ENCODE data around the gene ARID1B.

The ARID1B gene

GRCh38 chr6:156735751-156736150, 41.4 kb upstream of the ARID1B start:
- Histone ChIP-seq H4K8ac (ENCODE audit: low read depth, low read length) (no peak overlapping the region), H3K9ac (ENCODE audit: low read length) (no peak overlapping the region), H3K14ac (ENCODE audit: low read length) (no peak overlapping the region), H2BK120ac (ENCODE audit: insufficient read depth, low read length, poor library complexity) (no peak overlapping the region), H3K18ac (ENCODE audit: low read length) (no peak overlapping the region), H4K12ac (ENCODE audit: low read depth, low read length) (no peak overlapping the region), H2BK12ac (ENCODE audit: low read length) (no peak overlapping the region), H2BK5ac (ENCODE audit: low read depth, low read length, poor library complexity) (no peak overlapping the region), H3K23ac (ENCODE audit: low read length) (no peak overlapping the region), H4K91ac (ENCODE audit: low read depth, low read length) (no peak overlapping the region), H3K27ac (ENCODE audit: low read depth, low read length) (no peak overlapping the region), H3K4me1 (ENCODE audit: control insufficient read depth in 1 of 2, insufficient read depth in 2 of 2, low read length in 2 of 2) (no peaks in the 10 kb centered on the region), H3K27me3 (ENCODE audit: insufficient read depth, low read length) (no peaks in the 10 kb centered on the region), H3K4me3 (ENCODE audit: low read depth, low read length) (no peak overlapping the region), H2AFZ (ENCODE audit: insufficient read depth, low read length, poor library complexity) (no peak overlapping the region), H3K9me3 (ENCODE audit: insufficient read depth, low read depth, low read length) (no peaks in the 10 kb centered on the region), H3K79me2 (ENCODE audit: control insufficient read depth, insufficient read depth, low read length, poor library complexity) (no peaks in the 10 kb centered on the region), H3K4ac (ENCODE audit: low read depth, low read length) (no peak overlapping the region), H3K79me1 (ENCODE audit: low read length) (no peaks in the 10 kb centered on the region), H2AK5ac (ENCODE audit: low read length) (no peak overlapping the region), H3K36me3 (ENCODE audit: control insufficient read depth in 1 of 2, insufficient read depth in 2 of 2, low read length in 2 of 2) (no peaks in the 10 kb centered on the region), H3K4me2 (ENCODE audit: low read length) (no peak overlapping the region)
- DNase-seq = no peak
- WGBS (ENCODE audit: extremely low coverage, insufficient coverage, insufficient read length) = no CpG with 5 or more reads among the region's 7 CpGs

GRCh38 chr6:156740604-156741003, 36.6 kb upstream of the ARID1B start:
- Histone ChIP-seq H2BK5ac (ENCODE audit: low read depth, low read length, poor library complexity) (no peak overlapping the region), H3K27ac (ENCODE audit: low read depth, low read length) (no peak overlapping the region)

GRCh38 chr6:156741287-156742073, 35.7 kb upstream of the ARID1B start:
- WGBS (ENCODE audit: extremely low coverage, insufficient coverage, insufficient read length) = no CpG with 5 or more reads among the region's 3 CpGs
- no peak overlapping the region for H3K9ac ChIP-seq (ENCODE audit: low read length)
- no peaks in the 10 kb centered on the region for H3K27me3 ChIP-seq (ENCODE audit: insufficient read depth, low read length)
- H3K79me1 ChIP-seq (ENCODE audit: low read length) = no peaks in the 10 kb centered on the region
- no peak overlapping the region for H4K12ac ChIP-seq (ENCODE audit: low read depth, low read length)
- no peak overlapping the region for H2AFZ ChIP-seq (ENCODE audit: insufficient read depth, low read length, poor library complexity)
- H3K79me2 ChIP-seq (ENCODE audit: control insufficient read depth, insufficient read depth, low read length, poor library complexity) = no peaks in the 10 kb centered on the region
- no peak overlapping the region for H2BK120ac ChIP-seq (ENCODE audit: insufficient read depth, low read length, poor library complexity)
- H4K91ac ChIP-seq (ENCODE audit: low read depth, low read length) = no peak overlapping the region
- H3K27ac ChIP-seq (ENCODE audit: low read depth, low read length) = no peak overlapping the region
- H2BK5ac ChIP-seq (ENCODE audit: low read depth, low read length, poor library complexity) = no peak overlapping the region
- H2BK12ac ChIP-seq (ENCODE audit: low read length) = no peak overlapping the region
- H3K36me3 ChIP-seq (ENCODE audit: control insufficient read depth in 1 of 2, insufficient read depth in 2 of 2, low read length in 2 of 2) = no peaks in the 10 kb centered on the region
- H3K9me3 ChIP-seq (ENCODE audit: insufficient read depth, low read depth, low read length) = peaks cover 3% of the 10 kb centered on the region
- no peak overlapping the region for H4K8ac ChIP-seq (ENCODE audit: low read depth, low read length)
- no peaks in the 10 kb centered on the region for H3K4me1 ChIP-seq (ENCODE audit: control insufficient read depth in 1 of 2, insufficient read depth in 2 of 2, low read length in 2 of 2)
- H3K14ac ChIP-seq (ENCODE audit: low read length) = no peak overlapping the region
- DNase-seq = no peak
- no peak overlapping the region for H2AK5ac ChIP-seq (ENCODE audit: low read length)
- no peak overlapping the region for H3K18ac ChIP-seq (ENCODE audit: low read length)
- H3K23ac ChIP-seq (ENCODE audit: low read length) = no peak overlapping the region
- no peak overlapping the region for H3K4me2 ChIP-seq (ENCODE audit: low read length)
- no peak overlapping the region for H3K4ac ChIP-seq (ENCODE audit: low read depth, low read length)
- no peak overlapping the region for H3K4me3 ChIP-seq (ENCODE audit: low read depth, low read length)

More at GRCh38 chr6:156740604-156741003, 36.6 kb upstream of the ARID1B start:
- H3K4me3 ChIP-seq (ENCODE audit: low read depth, low read length) = no peak overlapping the region
- H3K36me3 ChIP-seq (ENCODE audit: control insufficient read depth in 1 of 2, insufficient read depth in 2 of 2, low read length in 2 of 2) = no peaks in the 10 kb centered on the region
- H3K27me3 ChIP-seq (ENCODE audit: insufficient read depth, low read length) = no peaks in the 10 kb centered on the region
- no peak for DNase-seq
- no peak overlapping the region for H3K9ac ChIP-seq (ENCODE audit: low read length)
- H3K4me2 ChIP-seq (ENCODE audit: low read length) = no peak overlapping the region
- no peak overlapping the region for H2AK5ac ChIP-seq (ENCODE audit: low read length)
- H3K4me1 ChIP-seq (ENCODE audit: control insufficient read depth in 1 of 2, insufficient read depth in 2 of 2, low read length in 2 of 2) = no peaks in the 10 kb centered on the region
- no peak overlapping the region for H3K14ac ChIP-seq (ENCODE audit: low read length)
- no peak overlapping the region for H4K91ac ChIP-seq (ENCODE audit: low read depth, low read length)
- no peak overlapping the region for H2BK120ac ChIP-seq (ENCODE audit: insufficient read depth, low read length, poor library complexity)
- H2AFZ ChIP-seq (ENCODE audit: insufficient read depth, low read length, poor library complexity) = no peak overlapping the region
- no peaks in the 10 kb centered on the region for H3K79me2 ChIP-seq (ENCODE audit: control insufficient read depth, insufficient read depth, low read length, poor library complexity)
- H4K12ac ChIP-seq (ENCODE audit: low read depth, low read length) = no peak overlapping the region
- peaks cover 3% of the 10 kb centered on the region for H3K9me3 ChIP-seq (ENCODE audit: insufficient read depth, low read depth, low read length)
- WGBS (ENCODE audit: extremely low coverage, insufficient coverage, insufficient read length) = no CpG with 5 or more reads among the region's 1 CpG
- H4K8ac ChIP-seq (ENCODE audit: low read depth, low read length) = no peak overlapping the region
- no peaks in the 10 kb centered on the region for H3K79me1 ChIP-seq (ENCODE audit: low read length)
- H3K23ac ChIP-seq (ENCODE audit: low read length) = no peak overlapping the region
- no peak overlapping the region for H3K18ac ChIP-seq (ENCODE audit: low read length)
- H3K4ac ChIP-seq (ENCODE audit: low read depth, low read length) = no peak overlapping the region
- H2BK12ac ChIP-seq (ENCODE audit: low read length) = no peak overlapping the region

GRCh38 chr6:156747715-156748114, 29.5 kb upstream of the ARID1B start:
- H3K27ac ChIP-seq (ENCODE audit: low read depth, low read length) = no peak overlapping the region
- no peaks in the 10 kb centered on the region for H3K9me3 ChIP-seq (ENCODE audit: insufficient read depth, low read depth, low read length)
- no peak overlapping the region for H4K12ac ChIP-seq (ENCODE audit: low read depth, low read length)
- DNase-seq = no peak
- no peak overlapping the region for H3K18ac ChIP-seq (ENCODE audit: low read length)
- no peak overlapping the region for H3K14ac ChIP-seq (ENCODE audit: low read length)
- no peak overlapping the region for H3K4me2 ChIP-seq (ENCODE audit: low read length)
- H2AFZ ChIP-seq (ENCODE audit: insufficient read depth, low read length, poor library complexity) = no peak overlapping the region
- H2BK12ac ChIP-seq (ENCODE audit: low read length) = no peak overlapping the region
- no peak overlapping the region for H2BK120ac ChIP-seq (ENCODE audit: insufficient read depth, low read length, poor library complexity)
- no peaks in the 10 kb centered on the region for H3K4me1 ChIP-seq (ENCODE audit: control insufficient read depth in 1 of 2, insufficient read depth in 2 of 2, low read length in 2 of 2)
- H4K8ac ChIP-seq (ENCODE audit: low read depth, low read length) = no peak overlapping the region
- no peak overlapping the region for H3K4ac ChIP-seq (ENCODE audit: low read depth, low read length)
- no peak overlapping the region for H2AK5ac ChIP-seq (ENCODE audit: low read length)
- H3K79me1 ChIP-seq (ENCODE audit: low read length) = no peaks in the 10 kb centered on the region
- H4K91ac ChIP-seq (ENCODE audit: low read depth, low read length) = no peak overlapping the region
- WGBS (ENCODE audit: extremely low coverage, insufficient coverage, insufficient read length) = no CpG with 5 or more reads among the region's 3 CpGs
- no peaks in the 10 kb centered on the region for H3K27me3 ChIP-seq (ENCODE audit: insufficient read depth, low read length)
- no peaks in the 10 kb centered on the region for H3K36me3 ChIP-seq (ENCODE audit: control insufficient read depth in 1 of 2, insufficient read depth in 2 of 2, low read length in 2 of 2)
- no peak overlapping the region for H3K9ac ChIP-seq (ENCODE audit: low read length)
- no peak overlapping the region for H2BK5ac ChIP-seq (ENCODE audit: low read depth, low read length, poor library complexity)
- H3K79me2 ChIP-seq (ENCODE audit: control insufficient read depth, insufficient read depth, low read length, poor library complexity) = no peaks in the 10 kb centered on the region
- H3K4me3 ChIP-seq (ENCODE audit: low read depth, low read length) = no peak overlapping the region
- no peak overlapping the region for H3K23ac ChIP-seq (ENCODE audit: low read length)

All from trophoblast cell (in vitro differentiated cells and primary cell).